ENCODE data around the gene TWNK. TPM values are rescaled to one million over a fixed set of nuclear protein-coding genes. Genes with fewer than 3 reads are reported as not detected.

Gene TWNK
- total RNA-seq, 1 experiment from 2014 or later: 28.2 TPM

DNA sequence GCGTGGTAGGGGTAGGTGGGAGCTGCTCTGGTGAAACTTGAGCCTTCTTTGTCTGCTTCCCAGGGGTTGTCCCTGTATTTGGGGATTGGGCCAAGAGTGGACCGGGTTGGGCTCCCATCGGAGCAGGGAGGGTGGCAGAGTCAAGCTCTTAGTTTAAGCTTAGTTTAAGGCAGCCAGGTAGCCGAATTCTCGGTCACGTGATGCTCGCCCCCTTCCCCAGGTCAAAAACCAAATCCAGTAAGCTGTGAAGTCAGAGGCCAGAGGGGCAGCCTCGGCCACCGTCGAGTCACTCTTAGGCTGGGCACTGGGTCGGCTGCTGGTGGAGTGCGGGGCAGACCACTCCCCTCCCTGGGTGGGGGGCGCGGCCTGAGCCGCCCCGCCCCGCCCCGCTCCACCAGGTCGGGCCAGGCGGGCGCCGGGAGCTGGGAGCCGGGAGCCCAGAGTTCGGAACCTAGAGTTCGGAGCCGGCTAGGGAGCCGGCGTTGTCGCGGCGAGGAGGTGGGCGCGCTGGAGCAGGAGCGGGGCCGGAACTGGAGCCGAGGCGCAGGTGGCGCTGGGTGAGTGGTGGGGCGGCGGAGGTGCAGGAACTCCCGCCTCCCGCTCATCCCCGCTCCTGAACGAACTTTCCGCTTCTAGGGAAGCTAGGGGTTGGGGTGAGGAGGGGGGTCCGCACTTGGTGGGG, 9.5 kb downstream of the TWNK start:
- peaks cover 32% of the 10 kb centered on the region for H3K4me1 Mint-ChIP-seq
- no peaks in the 10 kb centered on the region for H3K27me3 Mint-ChIP-seq (ENCODE audit: low read depth)
- CTCF ChIA-PET: interaction anchor here (0.5 to 13.4 kb wide), 27 partner anchors 10 to 461 kb away, joined by 3 to 277 read pairs (median 5); partner anchors contain the start of genes HIF1AN, KAZALD1, MRPL43 and PDZD7
- POLR2A ChIA-PET: interaction anchor here (0.5 to 3.4 kb wide), 8 partner anchors 10 to 1435 kb away, joined by 3 to 14 read pairs (median 4); partner anchors contain the start of genes CUEDC2, MRPL43, PDZD7 and SFXN3
- DNase-seq (ENCODE audit: low spot score) (peak; percentile 73), ATAC-seq (peak; percentile 60)
- peak overlapping the region; percentile 83 for H3K4me3 Mint-ChIP-seq
- H3K27ac Mint-ChIP-seq: peak overlapping the region; percentile 95
- H3K9me3 Mint-ChIP-seq: no peaks in the 10 kb centered on the region
- H3K36me3 Mint-ChIP-seq: peaks cover 16% of the 10 kb centered on the region
- peak; percentile 65; the same call in 1 of the 2 replicates for TF ChIP-seq ZNF219 (CRISPR knock-in tag; IDR thresholded peaks at IDR 0.05; ENCODE audit: borderline replicate concordance)
- no peak for TF ChIP-seq KAT7 (CRISPR knock-in tag; IDR thresholded peaks at IDR 0.05; ENCODE audit: borderline replicate concordance)
- TF ChIP-seq, protein P1, sequence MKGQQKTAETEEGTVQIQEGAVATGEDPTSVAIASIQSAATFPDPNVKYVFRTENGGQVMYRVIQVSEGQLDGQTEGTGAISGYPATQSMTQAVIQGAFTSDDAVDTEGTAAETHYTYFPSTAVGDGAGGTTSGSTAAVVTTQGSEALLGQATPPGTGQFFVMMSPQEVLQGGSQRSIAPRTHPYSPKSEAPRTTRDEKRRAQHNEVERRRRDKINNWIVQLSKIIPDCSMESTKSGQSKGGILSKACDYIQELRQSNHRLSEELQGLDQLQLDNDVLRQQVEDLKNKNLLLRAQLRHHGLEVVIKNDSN (CRISPR knock-in tag; IDR thresholded peaks at IDR 0.05): peak; percentile 85
- no peak for TF ChIP-seq SMAD4 (CRISPR knock-in tag; IDR thresholded peaks at IDR 0.05)
- no peak for TF ChIP-seq GTF2I (CRISPR knock-in tag; conservative IDR thresholded peaks at IDR 0.05)
- TF ChIP-seq CREM (CRISPR knock-in tag; IDR thresholded peaks at IDR 0.05): no peak; the same call in 1 of the 2 replicates
- TF ChIP-seq TP53 (CRISPR knock-in tag; IDR thresholded peaks at IDR 0.05): peak; percentile 30; the same call in 1 of the 2 replicates
- TF ChIP-seq TCF7 (CRISPR knock-in tag; IDR thresholded peaks at IDR 0.05; ENCODE audit: low read depth): no peak
- TF ChIP-seq, protein P2, sequence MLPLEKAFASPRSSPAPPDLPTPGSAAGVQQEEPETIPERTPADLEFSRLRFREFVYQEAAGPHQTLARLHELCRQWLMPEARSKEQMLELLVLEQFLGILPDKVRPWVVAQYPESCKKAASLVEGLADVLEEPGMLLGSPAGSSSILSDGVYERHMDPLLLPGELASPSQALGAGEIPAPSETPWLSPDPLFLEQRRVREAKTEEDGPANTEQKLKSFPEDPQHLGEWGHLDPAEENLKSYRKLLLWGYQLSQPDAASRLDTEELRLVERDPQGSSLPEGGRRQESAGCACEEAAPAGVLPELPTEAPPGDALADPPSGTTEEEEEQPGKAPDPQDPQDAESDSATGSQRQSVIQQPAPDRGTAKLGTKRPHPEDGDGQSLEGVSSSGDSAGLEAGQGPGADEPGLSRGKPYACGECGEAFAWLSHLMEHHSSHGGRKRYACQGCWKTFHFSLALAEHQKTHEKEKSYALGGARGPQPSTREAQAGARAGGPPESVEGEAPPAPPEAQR (CRISPR knock-in tag; IDR thresholded peaks at IDR 0.05): no peak
- TF ChIP-seq SOX15 (CRISPR knock-in tag; IDR thresholded peaks at IDR 0.05): no peak
- TF ChIP-seq ZBTB21 (CRISPR knock-in tag; IDR thresholded peaks at IDR 0.05; ENCODE audit: borderline replicate concordance): no peak
- peak; percentile 22; the same call in 1 of the 2 replicates for TF ChIP-seq NFE2L1 (CRISPR knock-in tag; IDR thresholded peaks at IDR 0.05)
- TF ChIP-seq, protein P3, sequence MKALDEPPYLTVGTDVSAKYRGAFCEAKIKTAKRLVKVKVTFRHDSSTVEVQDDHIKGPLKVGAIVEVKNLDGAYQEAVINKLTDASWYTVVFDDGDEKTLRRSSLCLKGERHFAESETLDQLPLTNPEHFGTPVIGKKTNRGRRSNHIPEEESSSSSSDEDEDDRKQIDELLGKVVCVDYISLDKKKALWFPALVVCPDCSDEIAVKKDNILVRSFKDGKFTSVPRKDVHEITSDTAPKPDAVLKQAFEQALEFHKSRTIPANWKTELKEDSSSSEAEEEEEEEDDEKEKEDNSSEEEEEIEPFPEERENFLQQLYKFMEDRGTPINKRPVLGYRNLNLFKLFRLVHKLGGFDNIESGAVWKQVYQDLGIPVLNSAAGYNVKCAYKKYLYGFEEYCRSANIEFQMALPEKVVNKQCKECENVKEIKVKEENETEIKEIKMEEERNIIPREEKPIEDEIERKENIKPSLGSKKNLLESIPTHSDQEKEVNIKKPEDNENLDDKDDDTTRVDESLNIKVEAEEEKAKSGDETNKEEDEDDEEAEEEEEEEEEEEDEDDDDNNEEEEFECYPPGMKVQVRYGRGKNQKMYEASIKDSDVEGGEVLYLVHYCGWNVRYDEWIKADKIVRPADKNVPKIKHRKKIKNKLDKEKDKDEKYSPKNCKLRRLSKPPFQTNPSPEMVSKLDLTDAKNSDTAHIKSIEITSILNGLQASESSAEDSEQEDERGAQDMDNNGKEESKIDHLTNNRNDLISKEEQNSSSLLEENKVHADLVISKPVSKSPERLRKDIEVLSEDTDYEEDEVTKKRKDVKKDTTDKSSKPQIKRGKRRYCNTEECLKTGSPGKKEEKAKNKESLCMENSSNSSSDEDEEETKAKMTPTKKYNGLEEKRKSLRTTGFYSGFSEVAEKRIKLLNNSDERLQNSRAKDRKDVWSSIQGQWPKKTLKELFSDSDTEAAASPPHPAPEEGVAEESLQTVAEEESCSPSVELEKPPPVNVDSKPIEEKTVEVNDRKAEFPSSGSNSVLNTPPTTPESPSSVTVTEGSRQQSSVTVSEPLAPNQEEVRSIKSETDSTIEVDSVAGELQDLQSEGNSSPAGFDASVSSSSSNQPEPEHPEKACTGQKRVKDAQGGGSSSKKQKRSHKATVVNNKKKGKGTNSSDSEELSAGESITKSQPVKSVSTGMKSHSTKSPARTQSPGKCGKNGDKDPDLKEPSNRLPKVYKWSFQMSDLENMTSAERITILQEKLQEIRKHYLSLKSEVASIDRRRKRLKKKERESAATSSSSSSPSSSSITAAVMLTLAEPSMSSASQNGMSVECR (CRISPR knock-in tag; IDR thresholded peaks at IDR 0.05; ENCODE audit: borderline replicate concordance): 0 out of 2 replicates have a peak, but pooled peaks have one; percentile 1
- TF ChIP-seq, protein P4, sequence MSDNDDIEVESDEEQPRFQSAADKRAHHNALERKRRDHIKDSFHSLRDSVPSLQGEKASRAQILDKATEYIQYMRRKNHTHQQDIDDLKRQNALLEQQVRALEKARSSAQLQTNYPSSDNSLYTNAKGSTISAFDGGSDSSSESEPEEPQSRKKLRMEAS (CRISPR knock-in tag; IDR thresholded peaks at IDR 0.05): peak; percentile 55
- TF ChIP-seq, protein P5, sequence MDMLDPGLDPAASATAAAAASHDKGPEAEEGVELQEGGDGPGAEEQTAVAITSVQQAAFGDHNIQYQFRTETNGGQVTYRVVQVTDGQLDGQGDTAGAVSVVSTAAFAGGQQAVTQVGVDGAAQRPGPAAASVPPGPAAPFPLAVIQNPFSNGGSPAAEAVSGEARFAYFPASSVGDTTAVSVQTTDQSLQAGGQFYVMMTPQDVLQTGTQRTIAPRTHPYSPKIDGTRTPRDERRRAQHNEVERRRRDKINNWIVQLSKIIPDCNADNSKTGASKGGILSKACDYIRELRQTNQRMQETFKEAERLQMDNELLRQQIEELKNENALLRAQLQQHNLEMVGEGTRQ (CRISPR knock-in tag; IDR thresholded peaks at IDR 0.05): peak; percentile 91
- TF ChIP-seq ZNF396 (CRISPR knock-in tag; IDR thresholded peaks at IDR 0.05; ENCODE audit: borderline replicate concordance): no peak
- no peak for TF ChIP-seq RORB (CRISPR knock-in tag; IDR thresholded peaks at IDR 0.05)
- TF ChIP-seq, protein P6, sequence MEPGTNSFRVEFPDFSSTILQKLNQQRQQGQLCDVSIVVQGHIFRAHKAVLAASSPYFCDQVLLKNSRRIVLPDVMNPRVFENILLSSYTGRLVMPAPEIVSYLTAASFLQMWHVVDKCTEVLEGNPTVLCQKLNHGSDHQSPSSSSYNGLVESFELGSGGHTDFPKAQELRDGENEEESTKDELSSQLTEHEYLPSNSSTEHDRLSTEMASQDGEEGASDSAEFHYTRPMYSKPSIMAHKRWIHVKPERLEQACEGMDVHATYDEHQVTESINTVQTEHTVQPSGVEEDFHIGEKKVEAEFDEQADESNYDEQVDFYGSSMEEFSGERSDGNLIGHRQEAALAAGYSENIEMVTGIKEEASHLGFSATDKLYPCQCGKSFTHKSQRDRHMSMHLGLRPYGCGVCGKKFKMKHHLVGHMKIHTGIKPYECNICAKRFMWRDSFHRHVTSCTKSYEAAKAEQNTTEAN (CRISPR knock-in tag; IDR thresholded peaks at IDR 0.05): 0 out of 2 replicates have a peak, but pooled peaks have one; percentile 54
- TF ChIP-seq SP1 (CRISPR knock-in tag; conservative IDR thresholded peaks at IDR 0.05): peak; percentile 18; the same call in 1 of the 2 replicates
- TF ChIP-seq, protein P7, sequence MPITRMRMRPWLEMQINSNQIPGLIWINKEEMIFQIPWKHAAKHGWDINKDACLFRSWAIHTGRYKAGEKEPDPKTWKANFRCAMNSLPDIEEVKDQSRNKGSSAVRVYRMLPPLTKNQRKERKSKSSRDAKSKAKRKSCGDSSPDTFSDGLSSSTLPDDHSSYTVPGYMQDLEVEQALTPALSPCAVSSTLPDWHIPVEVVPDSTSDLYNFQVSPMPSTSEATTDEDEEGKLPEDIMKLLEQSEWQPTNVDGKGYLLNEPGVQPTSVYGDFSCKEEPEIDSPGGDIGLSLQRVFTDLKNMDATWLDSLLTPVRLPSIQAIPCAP (CRISPR knock-in tag; IDR thresholded peaks at IDR 0.05): no peak
- TF ChIP-seq, protein P8, sequence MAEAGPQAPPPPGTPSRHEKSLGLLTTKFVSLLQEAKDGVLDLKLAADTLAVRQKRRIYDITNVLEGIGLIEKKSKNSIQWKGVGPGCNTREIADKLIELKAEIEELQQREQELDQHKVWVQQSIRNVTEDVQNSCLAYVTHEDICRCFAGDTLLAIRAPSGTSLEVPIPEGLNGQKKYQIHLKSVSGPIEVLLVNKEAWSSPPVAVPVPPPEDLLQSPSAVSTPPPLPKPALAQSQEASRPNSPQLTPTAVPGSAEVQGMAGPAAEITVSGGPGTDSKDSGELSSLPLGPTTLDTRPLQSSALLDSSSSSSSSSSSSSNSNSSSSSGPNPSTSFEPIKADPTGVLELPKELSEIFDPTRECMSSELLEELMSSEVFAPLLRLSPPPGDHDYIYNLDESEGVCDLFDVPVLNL (CRISPR knock-in tag; IDR thresholded peaks at IDR 0.05; ENCODE audit: borderline replicate concordance, low read depth): 0 out of 2 replicates have a peak, but pooled peaks have one; percentile 63
